Left lung (tissue), 10 donors: ENCODE data around the gene HS3ST2. TPM values are rescaled to one million over a fixed set of nuclear protein-coding genes. Genes with fewer than 3 reads are reported as not detected.

Source experiments
- ATAC-seq: fragments of 200-7000 bp; cut with Tn5 transposase; one replicate; pipeline ENCODE4 v1.9.1; 2020; ENCODE audit warnings: moderate library complexity
- DNase-seq, 4 donors: peaks; one replicate each; pipeline ENCODE4 v3.0.0-alpha.2; 2013 to 2020
- H3K27ac ChIP-seq, 2 donors: fragments of 200-600 bp; sonication (generic) in 1 of 2; one replicate each; pipeline versions ENCODE4 v1.5.0 to v1.8.0; 2020 to 2021
- H3K27me3 ChIP-seq, 2 donors: fragments of 200-600 bp; sonication (generic) in 1 of 2; one replicate each; pipeline versions ENCODE4 v1.5.0 to v1.8.0; 2020 to 2021
- H3K36me3 ChIP-seq, 2 donors: fragments of 200-600 bp; sonication (generic) in 1 of 2; one replicate each; pipeline versions ENCODE4 v1.5.0 to v1.8.0; 2020 to 2021
- H3K4me1 ChIP-seq, 2 donors: fragments of 200-600 bp; one replicate each; pipeline ENCODE4 v1.8.0; 2021
- H3K4me3 ChIP-seq, 2 donors: fragments of 200-600 bp; sonication (generic) in 1 of 2; one replicate each; pipeline versions ENCODE4 v1.5.0 to v1.8.0; 2020 to 2021; ENCODE audit warnings: mild to moderate bottlenecking in 1 of 2
- H3K9me3 ChIP-seq, 2 donors: fragments of 200-600 bp; sonication (generic) in 1 of 2; one replicate each; pipeline versions ENCODE4 v1.5.0 to v1.8.0; 2020 to 2021
- intact Hi-C, 2 donors: fragments of 100-400 bp; cut with DNase I; formaldehyde crosslinking; loops; one replicate each; pipeline versions ENCODE4 v1.11.2 to v1.14.2; 2022
- polyA plus RNA-seq, 6 donors: library from polyadenylated mRNA; unstranded; fragments of 120-200 nt; gene quantifications; one replicate each; pipeline ENCODE4 v1.2.1, GENCODE V29; 2013; ENCODE audit not compliant: insufficient read length in 6 of 6
- total RNA-seq, 2 donors: library from RNA; stranded (reverse); fragmentation: NEBNext Ultra II Directional; extraction: Animal tissue kit (Norgen Biotek cat#: 25700); gene quantifications; one replicate each; pipeline ENCODE4 v1.2.1, GENCODE V29; 2021
- TF ChIP-seq, protein P1 (sequence below), 2 donors: fragments of 200-600 bp; sonication (generic) in 1 of 2; IDR thresholded peaks; one replicate each; pipeline versions ENCODE4 v1.5.0 to v1.8.0; 2021; ENCODE audit warnings: antibody characterized with exemption in 2 of 2
- donor health status: DM: no; HTN: yes; CAD: no.
- donor health status: DM: no; HTN: no; CAD: no.

The HS3ST2 gene
- total and polyA plus RNA-seq, 8 donors: 0.07 to 8.6 (median 3.2) TPM; not detected in 4

DNA sequence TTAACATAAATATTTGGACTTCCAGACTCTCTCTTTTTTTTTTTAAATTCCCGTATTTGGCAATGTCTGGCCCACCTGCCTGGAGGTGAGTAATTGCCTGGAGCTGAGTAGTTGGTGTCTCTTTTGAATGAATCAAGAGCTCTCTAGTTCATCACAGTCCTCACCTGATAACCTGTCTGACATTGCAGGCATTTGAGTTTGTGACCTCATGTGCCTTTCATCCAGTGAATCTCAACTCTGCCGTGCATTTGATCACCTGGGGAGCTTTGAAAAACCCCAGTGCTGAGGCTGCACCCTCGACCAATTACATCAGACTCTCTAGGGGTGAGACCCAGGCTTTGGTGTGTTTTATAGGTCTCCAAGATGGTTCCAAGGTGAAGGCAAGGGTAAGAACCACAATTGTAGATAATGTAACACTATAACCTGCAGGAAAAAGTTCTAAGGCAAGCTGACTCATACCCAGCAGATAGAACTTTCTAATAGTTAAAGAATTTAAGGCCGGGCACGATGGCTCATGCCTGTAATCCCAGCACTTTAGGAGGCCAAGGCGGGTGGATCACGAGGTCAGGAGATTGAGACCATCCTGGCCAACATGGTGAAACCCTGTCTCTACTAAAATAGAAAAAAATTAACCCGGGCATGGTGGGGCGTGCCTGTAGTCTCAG, 24.5 kb upstream of the HS3ST2 start:
- H3K4me1 ChIP-seq: peaks cover 0 to 5% of the 10 kb centered on the region in 2 donors
- DNase-seq (no peak), ATAC-seq (no peak)
- H3K9me3 ChIP-seq: peaks cover 0 to 8% of the 10 kb centered on the region in 2 donors
- intact Hi-C loops: no loop called here
- no peaks in the 10 kb centered on the region for H3K27me3 ChIP-seq
- H3K4me3 ChIP-seq: no peak overlapping the region
- TF ChIP-seq, protein P1, sequence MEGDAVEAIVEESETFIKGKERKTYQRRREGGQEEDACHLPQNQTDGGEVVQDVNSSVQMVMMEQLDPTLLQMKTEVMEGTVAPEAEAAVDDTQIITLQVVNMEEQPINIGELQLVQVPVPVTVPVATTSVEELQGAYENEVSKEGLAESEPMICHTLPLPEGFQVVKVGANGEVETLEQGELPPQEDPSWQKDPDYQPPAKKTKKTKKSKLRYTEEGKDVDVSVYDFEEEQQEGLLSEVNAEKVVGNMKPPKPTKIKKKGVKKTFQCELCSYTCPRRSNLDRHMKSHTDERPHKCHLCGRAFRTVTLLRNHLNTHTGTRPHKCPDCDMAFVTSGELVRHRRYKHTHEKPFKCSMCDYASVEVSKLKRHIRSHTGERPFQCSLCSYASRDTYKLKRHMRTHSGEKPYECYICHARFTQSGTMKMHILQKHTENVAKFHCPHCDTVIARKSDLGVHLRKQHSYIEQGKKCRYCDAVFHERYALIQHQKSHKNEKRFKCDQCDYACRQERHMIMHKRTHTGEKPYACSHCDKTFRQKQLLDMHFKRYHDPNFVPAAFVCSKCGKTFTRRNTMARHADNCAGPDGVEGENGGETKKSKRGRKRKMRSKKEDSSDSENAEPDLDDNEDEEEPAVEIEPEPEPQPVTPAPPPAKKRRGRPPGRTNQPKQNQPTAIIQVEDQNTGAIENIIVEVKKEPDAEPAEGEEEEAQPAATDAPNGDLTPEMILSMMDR (IDR thresholded peaks at IDR 0.05): no peak
- H3K36me3 ChIP-seq: no peaks in the 10 kb centered on the region
- no peak overlapping the region for H3K27ac ChIP-seq

DNA sequence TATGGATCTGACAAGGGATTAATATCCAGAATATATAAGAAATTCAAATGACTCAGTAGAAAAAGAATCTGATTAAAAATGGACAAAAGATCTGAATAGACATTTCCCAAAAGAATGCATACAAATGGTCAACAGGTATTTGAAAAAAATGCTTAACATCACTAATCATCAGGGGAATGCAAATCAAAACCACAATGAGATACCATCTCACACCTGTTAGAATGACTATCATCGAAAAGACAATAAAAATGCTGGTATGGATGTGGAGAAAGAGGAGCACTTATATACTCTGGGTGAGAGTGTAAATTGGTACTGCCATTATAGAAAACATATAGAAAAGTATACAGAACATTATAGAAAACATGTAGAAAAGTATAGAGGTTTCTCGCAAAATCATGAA, 16.4 kb upstream of the HS3ST2 start:
- H3K27ac ChIP-seq: no peak overlapping the region
- no peak for ATAC-seq
- no peaks in the 10 kb centered on the region for H3K36me3 ChIP-seq
- peaks cover 0 to 14% of the 10 kb centered on the region in 2 donors for H3K9me3 ChIP-seq
- DNase-seq: no peak
- no peaks in the 10 kb centered on the region for H3K4me1 ChIP-seq
- peaks cover 0 to 13% of the 10 kb centered on the region in 2 donors for H3K27me3 ChIP-seq
- no peak overlapping the region for H3K4me3 ChIP-seq
- TF ChIP-seq, protein P1 (IDR thresholded peaks at IDR 0.05): no peak
- intact Hi-C loops: no loop called here

DNA sequence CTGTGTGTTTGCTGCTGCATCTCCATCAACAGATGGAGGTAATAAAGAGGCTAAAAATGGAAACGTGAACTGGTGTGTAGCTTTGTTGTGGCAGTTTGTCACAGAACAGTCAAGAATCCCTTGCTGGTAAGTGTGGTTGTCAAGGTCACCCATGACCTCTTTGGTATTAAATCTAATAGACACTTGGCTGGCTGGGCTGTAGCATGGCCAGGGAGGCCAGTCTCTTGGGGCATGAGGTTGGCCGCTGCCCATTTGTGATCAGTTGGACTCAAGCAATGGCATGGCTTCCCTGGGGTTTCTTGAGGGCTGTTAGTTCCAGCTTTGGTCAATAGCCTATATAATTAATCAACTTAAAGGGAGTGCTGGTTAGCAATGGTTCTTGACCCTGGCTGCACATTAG, 14.8 kb upstream of the HS3ST2 start:
- TF ChIP-seq, protein P1 (IDR thresholded peaks at IDR 0.05): no peak
- Histone ChIP-seq H3K9me3 (peaks cover 0 to 9% of the 10 kb centered on the region in 2 donors), H3K36me3 (no peaks in the 10 kb centered on the region), H3K4me3 (no peak overlapping the region), H3K27ac (no peak overlapping the region), H3K4me1 (no peaks in the 10 kb centered on the region), H3K27me3 (peaks cover 0 to 28% of the 10 kb centered on the region in 2 donors)
- ATAC-seq: no peak
- intact Hi-C loops: no loop called here
- no peak for DNase-seq

DNA sequence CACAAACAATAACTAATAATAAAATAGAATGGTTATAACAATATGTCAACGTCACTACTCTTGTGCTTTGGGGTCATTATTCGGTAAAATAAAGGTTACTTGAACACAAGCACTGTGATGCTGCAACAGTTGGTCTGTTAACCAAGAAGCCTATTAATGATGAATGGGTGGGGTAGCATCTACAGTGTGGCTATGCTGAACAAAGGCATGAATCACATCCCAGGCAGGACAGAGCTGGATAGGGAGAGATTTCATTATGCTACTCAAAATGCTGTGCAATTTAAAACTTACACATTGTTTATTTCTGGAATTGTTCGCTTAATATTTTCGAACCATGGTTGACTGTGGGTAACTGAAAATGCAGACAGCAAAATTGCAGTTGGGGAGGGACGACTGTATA, 9.1 kb upstream of the HS3ST2 start:
- ATAC-seq (no peak), DNase-seq (no peak)
- Histone ChIP-seq H3K27me3 (peaks cover 0 to 56% of the 10 kb centered on the region in 2 donors), H3K27ac (no peak overlapping the region), H3K36me3 (no peaks in the 10 kb centered on the region), H3K4me3 (no peak overlapping the region), H3K9me3 (no peaks in the 10 kb centered on the region), H3K4me1 (no peaks in the 10 kb centered on the region)
- TF ChIP-seq, protein P1 (IDR thresholded peaks at IDR 0.05): no peak
- intact Hi-C loops: no loop called here

DNA sequence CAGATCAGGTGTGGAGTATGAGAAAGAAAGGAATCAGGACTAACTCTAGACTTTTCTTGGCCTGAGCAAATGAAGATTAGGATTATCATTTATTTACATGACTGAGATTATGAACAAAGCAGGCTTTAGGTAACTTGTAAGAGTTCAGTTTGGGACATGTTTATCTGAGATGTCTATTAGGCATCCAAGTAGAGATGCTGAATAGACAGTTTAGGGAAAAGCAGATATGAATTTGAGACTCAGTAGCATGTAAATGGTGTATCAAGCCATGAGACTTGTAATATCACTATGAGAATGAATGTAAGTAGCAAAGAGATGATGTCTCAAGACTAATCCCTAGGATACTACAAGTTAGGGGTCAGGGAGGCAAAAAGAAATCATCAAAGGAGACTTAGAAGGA, 8.6 kb upstream of the HS3ST2 start:
- no peak for ATAC-seq
- TF ChIP-seq, protein P1 (IDR thresholded peaks at IDR 0.05): no peak
- no peak overlapping the region for H3K4me3 ChIP-seq

More for the DNA sequence above, 8.6 kb upstream of the HS3ST2 start:
- Histone ChIP-seq H3K4me1 (no peaks in the 10 kb centered on the region), H3K27ac (no peak overlapping the region), H3K27me3 (peaks cover 0 to 58% of the 10 kb centered on the region in 2 donors), H3K9me3 (no peaks in the 10 kb centered on the region), H3K36me3 (no peaks in the 10 kb centered on the region)
- DNase-seq: no peak
- intact Hi-C loops: no loop called here
